GM19452 (cell line): ENCODE results near the gene RALA.

ENCODE experiments used
- ATAC-seq: cut with Tn5 transposase; IDR thresholded peaks from one replicate; pipeline ENCODE4 v1.9.1; 2021; ENCODE audit not compliant: unreplicated experiment

The RALA gene

DNA sequence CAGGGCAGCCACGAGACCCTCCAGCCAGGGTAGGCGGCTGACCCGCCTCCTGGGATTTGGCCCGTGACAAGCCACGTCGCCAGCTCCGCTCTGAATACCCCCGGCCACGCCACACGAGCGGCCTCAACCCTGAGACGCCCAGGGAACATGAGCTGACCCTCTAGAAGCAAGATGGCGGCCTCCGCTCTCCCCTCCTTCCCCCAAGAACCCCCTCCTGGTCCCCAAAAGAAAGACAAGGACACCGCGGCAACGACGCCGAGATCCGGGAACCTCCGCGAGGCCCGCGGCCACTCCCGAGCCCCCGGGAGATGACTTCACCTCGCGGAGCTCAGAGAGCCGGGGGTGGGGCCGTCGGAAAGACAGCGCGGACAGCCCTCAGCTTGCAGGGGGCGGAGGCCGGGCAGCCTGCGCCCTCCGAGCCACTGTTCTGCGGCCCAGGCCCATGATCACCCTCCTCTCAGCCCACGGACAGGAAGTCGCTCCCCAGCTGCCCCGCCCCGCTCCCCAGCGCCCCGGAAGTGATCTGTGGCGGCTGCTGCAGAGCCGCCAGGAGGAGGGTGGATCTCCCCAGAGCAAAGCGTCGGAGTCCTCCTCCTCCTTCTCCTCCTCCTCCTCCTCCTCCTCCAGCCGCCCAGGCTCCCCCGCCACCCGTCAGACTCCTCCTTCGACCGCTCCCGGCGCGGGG, at the start of gene RALA:
Gene RALA (plus strand): TSS at position 526 of the 685 bp plus-strand sequence. CDS start 63,096 bp downstream, outside the sequence.
- ATAC-seq = peak; percentile 94

DNA sequence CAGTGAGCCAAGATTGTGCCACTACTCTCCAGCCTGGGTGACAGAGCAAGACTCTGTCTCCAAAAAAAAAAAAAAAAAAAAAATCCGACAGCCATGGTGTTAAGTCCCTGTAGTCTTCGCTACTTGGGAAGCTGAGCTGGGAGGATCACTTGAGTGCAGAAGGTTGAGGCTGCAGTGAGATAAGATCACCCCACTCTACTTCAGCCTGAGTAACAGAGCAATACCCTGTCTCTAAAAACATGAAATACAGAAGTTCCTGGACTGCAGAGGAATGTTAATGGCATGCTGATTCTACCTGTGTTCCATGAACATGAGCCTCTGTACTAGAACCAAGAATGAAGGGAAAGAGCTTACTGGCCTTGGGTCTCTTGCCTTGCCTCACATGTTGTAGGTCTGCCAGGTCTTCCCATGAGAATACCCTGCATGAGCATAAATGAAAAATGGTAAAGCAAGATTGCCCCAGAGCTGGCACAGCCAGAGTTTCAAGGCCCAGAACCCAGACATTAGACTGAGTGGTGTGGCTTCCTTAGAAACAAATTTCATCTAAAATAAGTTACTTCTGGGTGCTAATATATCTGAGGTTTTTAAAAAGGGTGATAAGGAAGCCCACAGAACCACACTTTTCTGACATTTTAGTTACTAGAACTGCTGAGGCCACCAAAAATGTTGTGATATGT, 48.6 kb upstream of the RALA start:
- no peak for ATAC-seq

DNA sequence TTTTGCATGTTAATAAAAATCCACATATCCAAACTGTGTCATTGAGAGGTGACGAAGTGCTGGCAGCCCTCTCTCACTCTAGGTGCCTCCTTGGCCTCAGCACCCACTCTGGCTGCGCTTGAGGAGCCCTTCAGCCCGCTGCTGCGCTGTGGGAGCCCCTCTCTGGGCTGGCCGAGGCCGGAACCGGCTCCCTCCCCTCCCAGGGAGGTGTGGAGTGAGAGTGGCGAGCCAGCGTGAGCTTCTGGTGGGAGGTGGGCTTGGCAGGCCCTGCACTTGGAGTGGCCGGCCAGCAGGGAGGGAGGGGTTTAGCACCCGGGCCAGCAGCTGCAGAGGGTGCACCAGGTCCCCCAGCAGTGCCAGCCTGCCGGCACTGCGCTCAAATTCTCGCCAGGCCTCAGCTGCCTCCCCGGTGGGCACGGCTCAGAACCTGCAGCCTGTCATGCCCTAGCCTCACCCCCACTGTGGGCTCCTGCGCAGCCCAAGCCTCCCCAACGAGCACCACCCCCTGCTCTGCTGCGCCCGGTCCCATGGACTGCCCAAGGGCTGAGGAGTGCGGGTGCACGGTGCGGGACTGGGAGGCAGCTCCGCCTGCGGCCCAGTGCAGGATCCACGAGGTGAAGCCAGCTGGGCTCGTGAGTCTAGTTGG, 46.0 kb upstream of the RALA start:
- ATAC-seq = no peak

- ATAC-seq = peak; percentile 94
Measured at GRCh38 chr7:39580149-39580874, 43.1 kb upstream of the RALA start.

- no peak for ATAC-seq
Measured at GRCh38 chr7:39582536-39582935, 40.8 kb upstream of the RALA start.

DNA sequence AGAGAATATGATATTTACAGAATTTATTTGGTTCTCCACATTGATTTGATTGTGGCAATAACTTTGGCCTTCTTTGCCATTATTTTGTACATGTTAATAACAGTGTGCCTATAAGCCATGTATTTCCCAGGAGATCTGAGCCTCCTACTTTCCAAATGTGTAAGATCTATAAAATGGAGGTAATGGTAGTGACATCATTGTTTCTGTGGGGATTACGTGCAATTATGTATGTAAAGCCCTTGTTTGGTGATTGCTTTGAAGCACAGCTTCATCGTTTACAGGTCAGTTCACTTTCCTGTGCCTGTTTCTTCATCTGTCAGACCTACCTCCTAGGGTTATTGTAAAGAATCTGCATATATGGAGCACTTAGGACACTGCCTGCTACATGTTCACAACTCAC, 39.8 kb upstream of the RALA start:
- ATAC-seq = no peak

- no peak for ATAC-seq
Measured at GRCh38 chr7:39587393-39587792, 36.0 kb upstream of the RALA start.

DNA sequence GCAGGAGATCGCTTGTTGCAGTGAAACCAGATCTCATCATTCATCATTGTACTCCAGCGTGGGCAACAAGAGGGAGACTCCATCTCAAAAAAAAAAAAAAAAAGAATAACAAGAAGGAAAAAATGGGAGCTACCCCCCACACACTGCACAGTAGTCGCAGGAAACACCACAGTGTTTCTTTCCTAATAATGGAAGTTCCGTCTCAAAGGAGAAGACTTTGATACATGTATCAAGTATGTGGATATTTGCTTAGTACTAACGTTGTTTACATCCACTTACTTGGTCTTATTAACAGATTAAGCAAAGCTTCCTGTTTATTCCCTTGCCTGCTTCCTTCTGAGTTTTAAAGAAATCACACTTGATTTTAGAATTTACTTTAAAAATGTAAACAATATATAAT, 35.0 kb upstream of the RALA start:
- no peak for ATAC-seq

- ATAC-seq = peak; percentile 92
Measured at GRCh38 chr7:39589323-39590111, 33.9 kb upstream of the RALA start.

DNA sequence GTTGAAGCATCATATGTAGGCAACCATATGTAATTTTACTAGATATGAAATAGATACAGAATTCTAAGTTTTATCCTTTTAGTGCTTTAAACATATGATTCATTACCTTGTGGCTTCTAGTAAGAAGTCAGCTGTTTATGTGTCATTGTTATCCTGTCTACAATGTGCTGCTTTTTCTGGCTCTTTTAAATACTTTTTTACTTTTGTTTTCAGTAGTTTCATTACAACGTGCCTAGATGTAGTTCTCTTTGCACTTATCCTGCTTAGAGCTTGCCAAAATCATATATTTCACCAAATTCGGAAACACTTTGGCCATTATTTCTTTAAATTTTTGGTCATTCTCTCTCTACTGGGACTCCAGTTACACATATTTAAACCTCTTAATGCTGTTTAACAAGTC, 30.8 kb upstream of the RALA start:
- no peak for ATAC-seq

GRCh38 chr7:39594988-39595620, 28.3 kb upstream of the RALA start:
- ATAC-seq = no peak

DNA sequence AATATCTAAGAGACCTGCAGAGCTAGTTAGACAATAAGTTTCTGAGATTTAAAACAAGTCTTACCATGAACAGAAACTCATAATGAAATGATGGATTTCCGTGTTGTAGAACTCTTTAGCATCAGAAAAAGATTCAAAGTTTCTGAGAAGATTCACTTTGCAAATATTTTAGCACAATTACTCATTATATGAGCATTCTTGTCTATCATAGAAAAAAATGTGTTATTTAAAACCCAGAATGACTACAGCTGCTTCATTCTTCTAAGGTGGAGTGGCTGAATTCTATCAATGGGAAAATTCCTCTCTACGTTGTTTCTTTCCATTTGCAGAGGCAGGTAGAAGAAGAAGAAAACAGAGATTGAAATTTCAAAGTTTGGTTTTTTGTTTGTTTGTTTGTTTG, 21.0 kb upstream of the RALA start:
- ATAC-seq = no peak

- no peak for ATAC-seq
Measured at GRCh38 chr7:39603924-39604323, 19.4 kb upstream of the RALA start.

GRCh38 chr7:39605087-39605486, 18.3 kb upstream of the RALA start:
- ATAC-seq = peak; percentile 79

GRCh38 chr7:39606352-39606751, 17.0 kb upstream of the RALA start:
- ATAC-seq = no peak

GRCh38 chr7:39606941-39607340, 16.4 kb upstream of the RALA start:
- no peak for ATAC-seq

DNA sequence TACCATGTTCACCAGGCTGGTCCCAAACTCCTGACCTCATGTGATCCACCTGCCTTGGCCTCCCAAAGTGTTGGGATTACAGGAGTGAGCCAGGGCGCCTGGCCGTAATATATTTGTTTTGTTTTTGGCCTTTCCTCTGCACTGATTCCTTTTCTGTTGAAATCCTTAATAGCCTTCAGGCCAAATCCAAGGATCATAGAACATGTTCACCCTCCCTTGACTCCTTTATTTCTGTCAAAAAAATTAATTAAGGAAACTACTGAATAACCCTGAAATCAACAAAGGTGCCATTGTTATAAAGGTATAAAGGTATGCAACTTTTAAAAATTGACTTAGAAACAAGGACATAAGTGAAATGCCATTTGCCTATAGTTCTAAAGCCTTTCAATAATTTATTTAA, 15.5 kb upstream of the RALA start:
- ATAC-seq = no peak

- ATAC-seq = no peak
Measured at GRCh38 chr7:39608278-39608677, 15.1 kb upstream of the RALA start.

DNA sequence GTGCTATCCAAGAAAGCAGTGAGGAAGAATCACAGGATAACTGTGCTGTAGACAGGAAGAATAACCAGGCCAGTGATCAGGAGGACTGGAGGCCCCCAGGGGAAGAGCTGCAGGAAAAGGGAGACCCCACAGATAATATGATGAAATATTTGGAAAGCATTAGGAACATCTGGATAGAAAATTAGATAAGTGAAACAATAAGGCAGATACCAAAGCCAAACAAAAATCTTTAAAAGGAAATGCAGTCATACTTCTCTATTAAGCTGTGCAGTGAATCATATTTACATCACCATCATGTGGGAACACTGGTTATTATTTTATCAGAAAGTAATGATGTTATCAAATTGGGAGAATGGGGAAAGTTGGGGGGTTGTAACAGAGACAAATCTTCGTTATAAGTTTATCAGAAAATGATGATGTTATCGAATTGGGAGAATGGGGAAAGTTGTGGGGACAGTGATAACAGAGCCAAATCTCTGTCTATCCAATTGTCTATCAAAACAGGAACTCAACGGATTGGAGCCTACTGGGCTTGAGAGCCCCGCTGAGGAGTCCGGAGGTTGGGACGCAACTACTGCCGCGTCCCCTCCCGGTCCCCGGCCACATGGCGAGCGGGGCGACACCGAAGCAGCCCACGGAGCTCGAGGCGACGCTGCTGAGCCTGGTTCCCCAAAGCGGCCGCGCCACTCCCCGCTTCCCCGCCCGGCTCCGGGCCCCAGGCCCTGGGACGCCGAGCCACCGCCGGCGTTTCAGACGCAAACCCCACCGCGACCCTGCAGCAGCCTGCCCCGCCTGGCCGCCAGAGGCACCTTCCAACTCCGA, 14.0 kb upstream of the RALA start:
- no peak for ATAC-seq

GRCh38 chr7:39609935-39610263, 13.5 kb upstream of the RALA start:
- no peak for ATAC-seq
